Activated CD4-positive, alpha-beta T cell treated with anti-CD3 and anti-CD28 coated beads for 36 hours (primary cell): ENCODE data around the gene GNAT3. TPM values are rescaled to one million over a fixed set of nuclear protein-coding genes. Genes with fewer than 3 reads are reported as not detected.

Experiments used
- ATAC-seq: fragments of 200-7000 bp; cut with Tn5 transposase; one replicate; pipeline ENCODE4 v1.10.0; 2021; ENCODE audit warnings: mild to moderate bottlenecking, moderate library complexity
- CTCF ChIA-PET: fragments of 350-600 bp; sonication (Branson Sonifier 250); formaldehyde crosslinking; loops from one replicate; lab custom pipeline; 2021; ENCODE audit warnings: antibody characterized with exemption; lab: Charles Lee
- POLR2A ChIA-PET: fragments of 350-600 bp; sonication (Branson Sonifier 250); formaldehyde crosslinking; loops from one replicate; lab custom pipeline; 2021; ENCODE audit warnings: antibody characterized with exemption, inconsistent platforms; lab: Charles Lee
- DNase-seq: peaks from one replicate; pipeline ENCODE4 v3.0.0-alpha.2; 2020
- H3K27ac Mint-ChIP-seq: one replicate; pipeline ENCODE4 v1.8.0; 2021; ENCODE audit warnings: mixed read lengths
- H3K27me3 Mint-ChIP-seq: one replicate; pipeline ENCODE4 v1.8.0; 2021; ENCODE audit warnings: mixed read lengths
- H3K36me3 Mint-ChIP-seq: one replicate; pipeline ENCODE4 v1.8.0; 2021; ENCODE audit warnings: low read depth, mixed read lengths
- H3K4me1 Mint-ChIP-seq: one replicate; pipeline ENCODE4 v1.8.0; 2021; ENCODE audit warnings: mixed read lengths
- H3K4me3 Mint-ChIP-seq: one replicate; pipeline ENCODE4 v1.8.0; 2021; ENCODE audit warnings: mild to moderate bottlenecking, moderate library complexity, mixed read lengths
- H3K9me3 Mint-ChIP-seq: one replicate; pipeline ENCODE4 v1.8.0; 2021; ENCODE audit warnings: low read depth, mixed read lengths
- intact Hi-C, 2 experiments: fragments of 100-400 bp; cut with DNase I in 1 of 2; cut with micrococcal nuclease in 1 of 2; formaldehyde crosslinking; loops; one replicate each; pipeline versions ENCODE4 v1.14.2 to v1.15.1; 2022 to 2024; cut with DNase I, micrococcal nuclease
- total RNA-seq, 2 experiments: library from RNA; stranded (reverse); gene quantifications; one replicate each; pipeline ENCODE4 v1.2.3, GENCODE V29; 2021

GNAT3 gene
- total RNA-seq = not detected

DNA sequence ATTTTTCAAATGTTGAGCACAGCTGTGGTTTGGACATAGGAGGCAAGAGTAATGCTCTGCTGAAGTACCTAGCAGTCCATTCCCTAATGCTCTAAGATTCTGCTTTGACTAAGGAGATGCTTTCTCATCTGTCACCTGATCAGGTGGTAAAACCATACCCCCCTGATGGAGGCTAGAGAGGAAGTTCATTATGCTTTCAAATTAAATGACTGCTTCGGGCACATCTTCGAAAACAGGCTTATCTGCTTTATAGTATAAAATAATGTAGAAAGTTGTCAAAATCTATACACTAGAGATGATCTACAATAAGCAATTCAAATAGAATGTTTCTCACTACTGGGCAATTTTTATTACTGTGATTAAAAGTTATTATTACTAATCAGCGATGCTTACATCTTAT lies at the start of gene GNAT3:
TSS of gene GNAT3 (minus strand) at position 101 of the 400 bp plus-strand sequence. CDS start 138 bp downstream, outside the sequence.
- H3K27me3 Mint-ChIP-seq = no peaks in the 10 kb centered on the region
- CTCF ChIA-PET = no interaction called here
- no peaks in the 10 kb centered on the region for H3K4me1 Mint-ChIP-seq
- no peak for ATAC-seq
- intact Hi-C loops = no loop called here
- no peak for DNase-seq
- H3K36me3 Mint-ChIP-seq = no peaks in the 10 kb centered on the region
- H3K4me3 Mint-ChIP-seq = no peak within 1 kb of the TSS
- POLR2A ChIA-PET = no interaction called here
- no peak within 1 kb of the TSS for H3K27ac Mint-ChIP-seq
- H3K9me3 Mint-ChIP-seq = no peaks in the 10 kb centered on the region

DNA sequence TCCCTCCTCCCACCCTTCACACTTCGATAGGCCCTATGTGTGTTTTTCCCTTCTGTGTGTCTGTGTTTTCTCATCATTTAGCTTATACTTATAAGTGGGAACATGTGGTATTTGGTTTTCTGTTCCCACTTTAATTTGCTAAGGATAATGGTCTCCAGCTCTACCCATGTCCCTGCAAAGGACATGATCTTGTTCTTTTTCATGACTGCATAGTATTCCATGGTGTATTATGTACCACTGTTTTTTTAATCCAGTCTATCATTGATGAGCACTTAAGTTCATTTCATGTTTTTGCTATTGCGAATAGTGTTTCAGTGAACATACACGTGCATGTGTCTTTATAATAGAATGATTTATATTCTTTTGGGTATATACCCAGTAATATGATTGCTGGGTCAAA lies 46.3 kb upstream of the GNAT3 start:
- no peak for ATAC-seq
- Mint-ChIP-seq H3K4me1 (no peaks in the 10 kb centered on the region), H3K27me3 (no peaks in the 10 kb centered on the region), H3K9me3 (peaks cover 14% of the 10 kb centered on the region), H3K36me3 (no peaks in the 10 kb centered on the region), H3K27ac (no peak overlapping the region), H3K4me3 (no peak overlapping the region)
- DNase-seq = no peak
- intact Hi-C loops = no loop called here
- CTCF ChIA-PET = interaction anchor here (1.1 kb wide), 1 partner anchor 366 kb away, joined by 3 read pairs; no protein-coding TSS in a partner anchor
- POLR2A ChIA-PET = no interaction called here

DNA sequence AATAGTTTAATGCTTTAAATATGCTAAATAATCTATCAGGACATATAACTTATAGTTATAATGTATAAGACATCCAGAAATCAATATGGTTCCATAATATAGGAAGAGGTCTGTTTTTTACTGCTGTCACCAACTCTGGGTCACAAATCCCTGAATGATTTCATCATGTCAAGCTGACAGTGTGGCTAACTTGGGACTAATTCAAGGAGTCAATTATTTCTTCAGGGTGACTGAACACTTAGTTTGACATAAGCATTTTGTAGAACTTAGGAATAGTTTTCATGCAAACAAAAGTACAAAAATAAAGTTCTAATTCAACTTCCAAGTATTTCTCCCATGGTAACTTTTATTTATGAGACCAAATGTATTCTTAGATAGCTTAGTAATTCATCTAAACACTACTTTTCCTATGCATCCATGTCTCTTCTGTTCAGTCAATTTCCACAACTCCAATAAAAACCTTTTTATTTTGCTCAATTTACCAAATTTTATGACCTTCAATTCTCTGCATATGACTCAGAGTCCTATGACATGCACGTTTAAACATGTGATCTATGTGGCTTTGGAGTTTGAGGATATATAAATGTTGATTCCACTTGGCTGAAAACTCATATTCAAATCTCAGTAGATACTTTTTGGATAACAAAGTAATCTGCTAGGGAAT lies 40.3 kb upstream of the GNAT3 start:
- peaks cover 1% of the 10 kb centered on the region for H3K9me3 Mint-ChIP-seq
- no peaks in the 10 kb centered on the region for H3K4me1 Mint-ChIP-seq
- H3K27ac Mint-ChIP-seq = no peak overlapping the region
- no peak for ATAC-seq
- intact Hi-C loops = no loop called here
- H3K36me3 Mint-ChIP-seq = no peaks in the 10 kb centered on the region
- H3K27me3 Mint-ChIP-seq = no peaks in the 10 kb centered on the region
- ChIA-PET POLR2A (no interaction called here), CTCF (no interaction called here)
- no peak overlapping the region for H3K4me3 Mint-ChIP-seq
- no peak for DNase-seq

DNA sequence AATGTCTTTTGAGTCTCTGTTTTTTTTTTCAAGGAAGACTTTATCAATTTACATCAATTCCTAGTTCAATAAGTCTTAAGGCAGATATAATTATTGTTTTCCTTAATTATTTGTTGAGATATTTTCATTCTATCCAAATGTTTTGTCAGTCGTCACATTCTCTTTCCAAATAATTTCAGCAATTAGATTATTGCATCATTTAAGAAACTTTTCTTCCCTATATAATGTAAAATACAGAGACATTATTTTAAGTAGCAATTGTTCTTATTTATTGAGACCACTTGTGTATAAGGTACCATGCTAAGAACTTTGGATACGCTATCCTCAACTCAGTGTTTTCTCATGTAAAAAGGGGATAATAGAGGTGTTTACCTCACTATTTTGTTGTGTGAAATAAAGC lies 38.1 kb upstream of the GNAT3 start:
- no peaks in the 10 kb centered on the region for H3K4me1 Mint-ChIP-seq
- no peak for ATAC-seq
- no peaks in the 10 kb centered on the region for H3K36me3 Mint-ChIP-seq
- ChIA-PET POLR2A (no interaction called here), CTCF (no interaction called here)
- H3K27me3 Mint-ChIP-seq = no peaks in the 10 kb centered on the region
- no peak overlapping the region for H3K4me3 Mint-ChIP-seq
- H3K27ac Mint-ChIP-seq = no peak overlapping the region
- peaks cover 3% of the 10 kb centered on the region for H3K9me3 Mint-ChIP-seq
- intact Hi-C loops = no loop called here
- no peak for DNase-seq

DNA sequence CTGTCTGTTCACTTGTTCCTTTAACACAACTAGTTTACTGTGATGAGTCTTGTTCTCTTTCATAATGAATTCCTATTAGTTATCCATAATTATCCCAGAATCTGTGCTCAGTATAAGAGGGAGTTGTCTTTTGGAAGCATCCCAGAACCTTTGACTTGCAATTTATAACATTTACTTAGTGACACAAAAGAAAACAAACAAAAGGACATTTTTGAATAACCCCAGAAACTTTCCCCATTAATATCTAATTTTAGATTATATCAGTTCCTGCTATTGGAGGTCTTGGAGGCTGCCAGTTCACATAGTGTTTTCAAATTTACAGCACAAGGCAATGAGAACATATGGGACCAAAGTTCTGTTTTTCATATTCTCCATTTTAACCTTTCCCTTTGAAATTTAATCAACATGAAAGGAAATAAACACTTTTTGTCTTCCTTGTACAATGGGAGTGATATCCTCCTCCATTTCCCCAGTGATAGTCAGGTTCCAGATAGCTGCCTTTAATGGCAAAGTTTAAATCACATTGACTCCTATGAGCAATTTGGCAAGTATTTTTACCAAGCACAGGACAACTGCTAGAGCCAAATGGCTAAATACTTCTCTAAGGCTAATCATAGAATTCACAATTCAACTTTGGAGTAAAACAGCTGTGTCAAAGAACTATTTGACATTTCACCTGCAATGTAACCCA lies 37.1 kb upstream of the GNAT3 start:
- POLR2A ChIA-PET = no interaction called here
- H3K4me1 Mint-ChIP-seq = no peaks in the 10 kb centered on the region
- no peaks in the 10 kb centered on the region for H3K36me3 Mint-ChIP-seq
- H3K4me3 Mint-ChIP-seq = no peak overlapping the region
- intact Hi-C loops = no loop called here
- DNase-seq (no peak), ATAC-seq (no peak)
- CTCF ChIA-PET = interaction anchor here (0.8 kb wide), 1 partner anchor 1487 kb away, joined by 3 read pairs; no protein-coding TSS in a partner anchor
- H3K27me3 Mint-ChIP-seq = no peaks in the 10 kb centered on the region
- H3K27ac Mint-ChIP-seq = no peak overlapping the region
- H3K9me3 Mint-ChIP-seq = peaks cover 3% of the 10 kb centered on the region

DNA sequence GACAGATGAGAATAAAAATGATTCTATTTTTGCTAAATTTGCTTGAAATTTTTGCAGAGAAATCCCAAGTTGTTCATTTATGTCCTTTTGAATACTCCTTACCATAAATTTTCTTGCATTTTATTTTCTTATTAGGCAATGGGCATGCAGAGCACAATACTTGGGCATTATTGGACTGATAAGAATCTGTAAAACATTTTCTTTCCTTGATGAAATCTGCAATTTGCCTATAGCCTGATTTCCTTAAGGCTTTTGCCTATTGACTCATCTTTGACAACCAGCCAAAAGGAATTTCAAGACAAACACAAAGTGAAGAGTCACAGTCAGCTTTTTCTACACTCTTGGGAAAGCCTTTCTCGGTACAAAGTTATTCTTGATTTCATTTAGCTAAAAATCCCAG lies 30.5 kb upstream of the GNAT3 start:
- ChIA-PET POLR2A (no interaction called here), CTCF (interaction anchor here (0.7 kb wide), 1 partner anchor 48 kb away, joined by 3 read pairs; no protein-coding TSS in a partner anchor)
- no peak for DNase-seq
- Mint-ChIP-seq H3K27me3 (no peaks in the 10 kb centered on the region), H3K4me3 (no peak overlapping the region), H3K27ac (no peak overlapping the region), H3K36me3 (no peaks in the 10 kb centered on the region), H3K4me1 (no peaks in the 10 kb centered on the region), H3K9me3 (peaks cover 2% of the 10 kb centered on the region)
- intact Hi-C loops = no loop called here
- no peak for ATAC-seq

DNA sequence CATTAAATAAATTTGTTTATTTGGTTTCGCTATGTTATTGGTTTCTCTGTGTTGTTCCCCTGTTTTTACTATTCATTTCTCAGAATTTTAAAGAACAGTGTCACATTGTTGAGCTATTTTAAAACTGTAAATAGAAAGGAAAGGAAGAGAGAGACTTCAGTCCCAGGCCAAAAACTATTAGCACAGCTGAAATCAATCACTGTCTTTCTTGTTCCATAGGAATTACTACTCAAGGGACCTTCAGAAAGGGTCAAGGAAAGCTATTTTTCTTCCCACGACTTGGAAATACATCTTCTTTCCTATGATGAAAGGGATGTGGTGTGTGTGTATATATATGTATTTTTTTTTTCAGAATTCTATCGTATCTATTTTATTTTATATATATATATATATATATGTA lies 29.0 kb upstream of the GNAT3 start:
- ChIA-PET CTCF (no interaction called here), POLR2A (no interaction called here)
- Mint-ChIP-seq H3K27ac (no peak overlapping the region), H3K4me1 (no peaks in the 10 kb centered on the region), H3K9me3 (no peaks in the 10 kb centered on the region), H3K4me3 (no peak overlapping the region), H3K27me3 (no peaks in the 10 kb centered on the region), H3K36me3 (no peaks in the 10 kb centered on the region)
- no peak for ATAC-seq
- DNase-seq = no peak
- intact Hi-C loops = no loop called here

DNA sequence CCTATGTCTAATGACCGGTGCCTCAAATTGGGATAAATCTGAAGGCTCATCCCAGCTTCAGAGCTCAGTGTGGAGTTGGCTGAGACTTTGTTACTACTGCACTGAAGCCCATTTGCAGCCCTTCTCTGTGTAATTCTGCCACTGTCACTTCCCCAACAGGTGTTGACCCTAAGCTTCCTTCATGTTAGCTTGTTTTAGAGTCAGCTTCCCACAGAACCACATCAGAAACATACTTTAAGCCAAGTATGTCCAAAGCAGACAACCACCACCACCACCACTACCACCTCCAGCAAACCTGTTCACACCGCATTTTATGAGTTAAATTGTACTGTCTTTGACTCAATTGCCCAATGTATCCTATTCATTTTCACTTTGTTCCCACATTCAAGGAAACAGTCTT lies 25.2 kb upstream of the GNAT3 start:
- no peaks in the 10 kb centered on the region for H3K27me3 Mint-ChIP-seq
- POLR2A ChIA-PET = no interaction called here
- CTCF ChIA-PET = no interaction called here
- intact Hi-C loops = no loop called here
- H3K9me3 Mint-ChIP-seq = no peaks in the 10 kb centered on the region
- no peaks in the 10 kb centered on the region for H3K4me1 Mint-ChIP-seq
- no peaks in the 10 kb centered on the region for H3K36me3 Mint-ChIP-seq
- H3K27ac Mint-ChIP-seq = no peak overlapping the region
- ATAC-seq (no peak), DNase-seq (no peak)
- H3K4me3 Mint-ChIP-seq = no peak overlapping the region

DNA sequence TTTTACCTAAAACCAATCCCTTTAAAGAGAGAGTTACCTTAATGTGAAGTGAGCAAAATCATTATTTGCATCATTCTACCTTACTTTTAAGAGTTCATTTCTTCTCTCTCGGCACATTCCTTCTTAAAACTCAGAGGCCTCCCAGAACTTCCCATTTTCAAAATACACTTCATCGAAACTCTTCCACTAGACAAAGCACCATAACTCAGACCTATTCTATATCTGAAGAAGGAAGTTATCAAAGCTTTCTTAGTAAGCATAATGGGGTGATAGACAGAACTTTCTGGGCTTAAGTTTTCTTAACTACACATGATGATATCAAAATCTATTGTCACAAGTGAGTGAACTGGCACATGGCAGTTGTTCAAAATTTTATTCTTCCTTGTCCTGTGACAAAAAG lies 24.6 kb upstream of the GNAT3 start:
- intact Hi-C loops = no loop called here
- Mint-ChIP-seq H3K4me1 (no peaks in the 10 kb centered on the region), H3K27me3 (no peaks in the 10 kb centered on the region), H3K36me3 (no peaks in the 10 kb centered on the region), H3K9me3 (no peaks in the 10 kb centered on the region), H3K27ac (no peak overlapping the region), H3K4me3 (no peak overlapping the region)
- ChIA-PET CTCF (no interaction called here), POLR2A (no interaction called here)
- ATAC-seq = no peak
- DNase-seq = no peak

DNA sequence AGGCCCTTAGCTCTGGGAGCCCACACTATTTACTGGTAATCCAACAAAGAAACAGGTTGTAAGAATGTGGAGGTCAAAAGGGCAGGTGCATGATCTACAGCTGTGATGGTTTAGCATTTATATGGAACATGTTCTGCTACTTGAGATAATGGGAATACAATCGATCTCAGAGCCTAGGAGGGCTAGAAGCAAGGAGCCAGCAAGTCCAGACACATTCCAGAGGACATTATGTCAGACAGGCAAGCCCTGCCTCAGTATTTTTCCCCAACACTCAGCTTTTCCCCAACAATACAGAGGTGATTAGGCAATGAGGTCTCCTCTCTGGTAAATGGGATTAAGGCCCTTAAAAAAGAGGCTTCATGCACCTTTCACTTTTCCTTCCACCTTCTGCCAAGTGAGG lies 21.4 kb upstream of the GNAT3 start:
- H3K36me3 Mint-ChIP-seq = no peaks in the 10 kb centered on the region

DNA sequence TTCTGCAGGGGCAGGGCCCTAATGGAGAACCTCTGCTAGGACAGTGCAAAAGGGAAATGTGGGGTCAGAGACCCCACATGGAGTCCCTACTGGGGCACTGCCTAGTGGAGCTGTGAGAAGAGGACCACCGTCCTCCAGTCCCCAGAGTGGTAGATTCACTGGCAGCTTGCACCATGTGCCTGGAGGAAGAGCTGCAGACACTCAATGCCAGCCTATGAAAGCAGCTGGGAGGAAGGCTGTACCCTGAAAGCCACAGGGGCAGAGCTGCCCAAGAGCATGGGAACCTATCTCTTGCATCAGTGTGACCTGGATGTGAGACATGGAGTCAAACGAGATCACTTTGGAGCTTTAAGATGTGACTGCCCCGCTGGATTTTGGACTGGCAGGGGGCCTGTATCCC lies 20.3 kb upstream of the GNAT3 start:
- Mint-ChIP-seq H3K9me3 (no peaks in the 10 kb centered on the region), H3K27ac (no peak overlapping the region), H3K4me3 (no peak overlapping the region), H3K27me3 (no peaks in the 10 kb centered on the region), H3K36me3 (no peaks in the 10 kb centered on the region), H3K4me1 (no peaks in the 10 kb centered on the region)
- POLR2A ChIA-PET = interaction anchor here (0.6 kb wide), 1 partner anchor 306 kb away, joined by 4 read pairs; no protein-coding TSS in a partner anchor
- intact Hi-C loops = no loop called here
- CTCF ChIA-PET = no interaction called here
- ATAC-seq (no peak), DNase-seq (no peak)

More for the DNA sequence above, 21.4 kb upstream of the GNAT3 start:
- H3K4me1 Mint-ChIP-seq = no peaks in the 10 kb centered on the region
- POLR2A ChIA-PET = no interaction called here
- CTCF ChIA-PET = no interaction called here
- no peak for DNase-seq
- H3K9me3 Mint-ChIP-seq = no peaks in the 10 kb centered on the region
- H3K27ac Mint-ChIP-seq = no peak overlapping the region
- no peak for ATAC-seq
- H3K27me3 Mint-ChIP-seq = no peaks in the 10 kb centered on the region
- intact Hi-C loops = no loop called here
- H3K4me3 Mint-ChIP-seq = no peak overlapping the region

DNA sequence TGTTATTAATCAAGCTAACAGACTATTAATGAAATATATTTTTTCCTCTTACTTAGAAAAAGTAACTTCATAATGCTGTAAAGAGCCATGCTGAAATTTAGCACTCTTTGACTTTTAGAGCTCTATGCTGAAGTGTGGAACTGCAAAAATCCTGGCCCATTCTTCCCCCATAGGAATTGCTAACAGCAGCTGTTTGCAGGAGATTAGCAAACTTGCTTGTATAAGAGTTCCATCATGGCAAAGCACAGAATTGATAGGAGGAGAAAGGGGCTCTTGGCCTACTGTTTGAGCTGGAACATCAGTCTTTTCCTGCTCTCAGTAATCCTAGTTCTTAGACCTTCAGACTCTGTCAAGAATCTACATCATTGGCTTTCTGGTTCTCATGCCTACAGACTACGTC lies 18.3 kb upstream of the GNAT3 start:
- POLR2A ChIA-PET = no interaction called here

More for the DNA sequence above, 18.3 kb upstream of the GNAT3 start:
- intact Hi-C loops = no loop called here
- no peaks in the 10 kb centered on the region for H3K4me1 Mint-ChIP-seq
- no peak for ATAC-seq
- no peak for DNase-seq
- no peak overlapping the region for H3K27ac Mint-ChIP-seq
- H3K9me3 Mint-ChIP-seq = no peaks in the 10 kb centered on the region
- no peaks in the 10 kb centered on the region for H3K27me3 Mint-ChIP-seq
- CTCF ChIA-PET = no interaction called here
- H3K36me3 Mint-ChIP-seq = no peaks in the 10 kb centered on the region
- H3K4me3 Mint-ChIP-seq = no peak overlapping the region
